H9 (cell line): ENCODE results near the gene F10. TPM values are rescaled to one million over a fixed set of nuclear protein-coding genes. Genes with fewer than 3 reads are reported as not detected.
A peak's percentile ranks its signal among the peaks of the same experiment; 100 is the strongest.

Experiments
- DNase-seq: peaks from one replicate; pipeline ENCODE4 v3.0.0-alpha.2; 2017
- H2AFZ ChIP-seq: one replicate; pipeline ENCODE4 v1.6.1; 2013; ENCODE audit warnings: mild to moderate bottlenecking, low read length, control low read depth, moderate library complexity
- H2AK5ac ChIP-seq: 2 replicates; pipeline ENCODE4 v1.6.1; 2013; ENCODE audit warnings: low read length, control low read depth, mixed read lengths; ENCODE audit not compliant: insufficient read length
- H2BK120ac ChIP-seq: one replicate; pipeline ENCODE4 v1.6.1; 2013; ENCODE audit warnings: low read depth, mild to moderate bottlenecking, low read length, control low read depth, inconsistent platforms; ENCODE audit not compliant: poor library complexity, severe bottlenecking
- H2BK12ac ChIP-seq: 2 replicates; pipeline ENCODE4 v1.6.1; 2013; ENCODE audit warnings: low read length, control low read depth, mixed read lengths, low read depth; ENCODE audit not compliant: insufficient read length
- H2BK15ac ChIP-seq: 2 replicates; pipeline ENCODE4 v1.6.1; 2013; ENCODE audit warnings: low read depth, low read length, control low read depth
- H2BK20ac ChIP-seq: one replicate; pipeline ENCODE4 v1.6.1; 2013; ENCODE audit warnings: low read depth, mild to moderate bottlenecking, low read length, control low read depth, inconsistent platforms; ENCODE audit not compliant: poor library complexity, severe bottlenecking
- H2BK5ac ChIP-seq: 2 replicates; pipeline ENCODE4 v1.6.1; 2013; ENCODE audit warnings: low read length, control low read depth, mixed read lengths; ENCODE audit not compliant: insufficient read length
- H3K14ac ChIP-seq: 2 replicates; pipeline ENCODE4 v1.6.1; 2013; ENCODE audit warnings: low read length, control low read depth; ENCODE audit not compliant: insufficient read depth
- H3K18ac ChIP-seq: 2 replicates; pipeline ENCODE4 v1.6.1; 2013; ENCODE audit warnings: low read depth, mild to moderate bottlenecking, mixed read lengths, low read length, control low read depth; ENCODE audit not compliant: insufficient read length
- H3K23ac ChIP-seq: 2 replicates; pipeline ENCODE4 v1.6.1; 2013; ENCODE audit warnings: low read length, control low read depth, mixed read lengths, low read depth; ENCODE audit not compliant: insufficient read length
- H3K23me2 ChIP-seq: 2 replicates; pipeline ENCODE4 v1.6.1; 2013; ENCODE audit warnings: low read depth, mild to moderate bottlenecking, mixed read lengths, low read length, control low read depth; ENCODE audit not compliant: insufficient read length, poor library complexity, severe bottlenecking
- H3K27ac ChIP-seq: 2 replicates; pipeline ENCODE4 v1.5.1; 2013; ENCODE audit warnings: low read length, control low read depth, mixed read lengths, low read depth; ENCODE audit not compliant: insufficient read length
- H3K27me3 ChIP-seq: 2 replicates; pipeline ENCODE4 v1.6.1; 2013; ENCODE audit warnings: low read length, control low read depth, inconsistent platforms; ENCODE audit not compliant: insufficient read depth
- H3K4ac ChIP-seq: 2 replicates; pipeline ENCODE4 v1.6.1; 2013; ENCODE audit warnings: low read depth, mild to moderate bottlenecking, control low read depth, inconsistent platforms, low read length, moderate library complexity
- H3K4me1 ChIP-seq: 2 replicates; pipeline ENCODE4 v1.6.1; 2013; ENCODE audit warnings: low read length, control low read depth, inconsistent platforms; ENCODE audit not compliant: insufficient read depth
- H3K4me2 ChIP-seq: 2 replicates; pipeline ENCODE4 v1.6.1; 2013; ENCODE audit warnings: low read length, control low read depth, mixed read lengths; ENCODE audit not compliant: insufficient read length, insufficient read depth
- H3K56ac ChIP-seq: 2 replicates; pipeline ENCODE4 v1.6.1; 2013; ENCODE audit warnings: low read depth, mild to moderate bottlenecking, mixed read lengths, low read length, control low read depth; ENCODE audit not compliant: insufficient read length
- H3K79me1 ChIP-seq: 2 replicates; pipeline ENCODE4 v1.6.1; 2013; ENCODE audit warnings: low read depth, mild to moderate bottlenecking, moderate library complexity, low read length, control low read depth, inconsistent platforms; ENCODE audit not compliant: insufficient read depth, poor library complexity, severe bottlenecking
- H3K79me2 ChIP-seq: 2 replicates; pipeline ENCODE4 v1.6.1; 2013; ENCODE audit warnings: low read length, control low read depth, inconsistent platforms; ENCODE audit not compliant: insufficient read depth
- H3K9ac ChIP-seq: 2 replicates; pipeline ENCODE4 v1.6.1; 2013; ENCODE audit warnings: low read length, control low read depth, mixed read lengths; ENCODE audit not compliant: insufficient read length; ENCODE audit errors: extremely low read depth
- H3K9me3 ChIP-seq: one replicate; pipeline ENCODE4 v1.6.1; 2013; ENCODE audit warnings: low read depth, low read length, inconsistent platforms; ENCODE audit not compliant: control insufficient read depth
- H3T11ph ChIP-seq: one replicate; pipeline ENCODE4 v1.6.1; 2013; ENCODE audit warnings: mild to moderate bottlenecking, low read length, control low read depth, inconsistent platforms
- H4K20me1 ChIP-seq: one replicate; pipeline ENCODE4 v1.6.1; 2013; ENCODE audit not compliant: control insufficient read depth, insufficient read length, insufficient read depth
- H4K5ac ChIP-seq: 2 replicates; pipeline ENCODE4 v1.6.1; 2013; ENCODE audit warnings: low read depth, mild to moderate bottlenecking, mixed read lengths, low read length, control low read depth; ENCODE audit not compliant: insufficient read length
- H4K8ac ChIP-seq: replicated peaks from 2 replicates; pipeline ENCODE4 v1.6.1; 2013; ENCODE audit warnings: low read length, control low read depth, mixed read lengths, low read depth; ENCODE audit not compliant: insufficient read length
- H4K91ac ChIP-seq: 2 replicates; pipeline ENCODE4 v1.6.1; 2013; ENCODE audit warnings: low read depth, mild to moderate bottlenecking, moderate library complexity, mixed read lengths, low read length, control low read depth; ENCODE audit not compliant: insufficient read length
- H3K27ac Mint-ChIP-seq, 3 experiments: 2 replicates in 2 of 3; 3 replicates in 1 of 3; pipeline ENCODE4 v1.8.0; 2020 to 2021; ENCODE audit warnings: mixed read lengths in 3 of 3, mild to moderate bottlenecking in 1 of 3, moderate library complexity in 1 of 3
- H3K27me3 Mint-ChIP-seq: 2 replicates; pipeline ENCODE4 v1.8.0; 2021; ENCODE audit warnings: low read depth, mild to moderate bottlenecking, moderate library complexity, mixed read lengths
- H3K36me3 Mint-ChIP-seq, 3 experiments: 2 replicates in 2 of 3; 3 replicates in 1 of 3; pipeline ENCODE4 v1.8.0; 2020 to 2021; ENCODE audit warnings: low read depth in 3 of 3, mixed read lengths in 3 of 3; ENCODE audit not compliant: insufficient read depth in 1 of 3
- H3K4me1 Mint-ChIP-seq, 2 experiments: 2 replicates each; pipeline ENCODE4 v1.8.0; 2020; ENCODE audit warnings: mixed read lengths in 2 of 2
- H3K4me3 Mint-ChIP-seq, 2 experiments: 2 replicates in 1 of 2; 3 replicates in 1 of 2; pipeline ENCODE4 v1.8.0; 2020 to 2021; ENCODE audit warnings: mild to moderate bottlenecking in 2 of 2, mixed read lengths in 2 of 2, moderate library complexity in 1 of 2
- H3K9me3 Mint-ChIP-seq, 2 experiments: 2 replicates in 1 of 2; 3 replicates in 1 of 2; pipeline ENCODE4 v1.8.0; 2020; ENCODE audit warnings: mild to moderate bottlenecking in 2 of 2, mixed read lengths in 2 of 2, moderate library complexity in 1 of 2
- WGBS: extraction: QIAGEN DNeasy Blood & Tissue Kit; methylation state at CpG from one replicate; pipeline ENCODE4 v1.1.7; 2013; ENCODE audit warnings: missing lambda C conversion rate, low lambda C conversion rate, mixed read lengths; ENCODE audit not compliant: insufficient read length; ENCODE audit errors: extremely low coverage; 5-methylcytosine and 5-hydroxymethylcytosine counted together
- total RNA-seq: library from RNA; stranded (reverse); gene quantifications from 2 replicates; pipeline ENCODE4 v1.2.1, GENCODE V29; 2021
- TF ChIP-seq, protein P1 (sequence below): fragments of 200-600 bp; sonication (generic); conservative IDR thresholded peaks from 3 replicates; pipeline ENCODE4 v1.8.0; 2021; ENCODE audit warnings: antibody characterized with exemption, mild to moderate bottlenecking

Gene F10
- total RNA-seq, 1 experiment from 2014 or later: 1.7 TPM

DNA sequence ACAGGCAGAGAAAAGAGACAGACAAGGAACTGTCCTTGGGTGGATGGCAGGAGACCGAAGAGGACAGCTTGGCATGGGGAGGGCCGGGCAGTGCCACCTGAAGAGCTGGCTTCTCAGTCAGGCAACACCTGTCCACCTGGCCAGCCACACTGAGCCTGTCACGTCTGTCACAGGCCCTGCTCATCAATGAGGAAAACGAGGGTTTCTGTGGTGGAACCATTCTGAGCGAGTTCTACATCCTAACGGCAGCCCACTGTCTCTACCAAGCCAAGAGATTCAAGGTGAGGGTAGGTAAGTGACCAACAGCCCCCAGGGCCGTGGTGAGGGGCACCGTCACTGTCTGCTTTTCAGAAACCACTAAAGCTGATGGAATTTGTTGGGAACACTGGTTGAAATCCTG, 24.6 kb downstream of the F10 start:
- Histone ChIP-seq H3K18ac (no peak overlapping the region), H2BK120ac (no peak overlapping the region), H3K4me2 (no peak overlapping the region), H3K23ac (no peak overlapping the region), H3K79me1 (no peaks in the 10 kb centered on the region), H3K9ac (no peak overlapping the region), H3K56ac (no peak overlapping the region), H3K27ac (no peak overlapping the region), H2AFZ (no peak overlapping the region), H3T11ph (no peak overlapping the region), H4K20me1 (no peaks in the 10 kb centered on the region), H2BK12ac (no peak overlapping the region), H3K4me1 (no peaks in the 10 kb centered on the region), H2BK20ac (no peak overlapping the region), H4K8ac (no peak overlapping the region), H3K23me2 (no peaks in the 10 kb centered on the region), H3K9me3 (no peaks in the 10 kb centered on the region), H4K91ac (no peak overlapping the region), H2AK5ac (no peak overlapping the region), H2BK15ac (no peak overlapping the region), H3K14ac (no peak overlapping the region), H3K4ac (no peak overlapping the region), H4K5ac (no peak overlapping the region), H3K79me2 (no peaks in the 10 kb centered on the region), H3K27me3 (no peaks in the 10 kb centered on the region; the same call in 1 of the 2 replicates), H2BK5ac (no peak overlapping the region)
- Mint-ChIP-seq H3K9me3 (no peaks in the 10 kb centered on the region; a peak in 1 of 5 replicates), H3K27me3 (peaks cover 18% of the 10 kb centered on the region), H3K36me3 (no peaks in the 10 kb centered on the region; a peak in 2 of 7 replicates), H3K27ac (no peak overlapping the region), H3K4me1 (peaks cover 4 to 17% of the 10 kb centered on the region in 2 experiments; a peak in 3 of 4 replicates), H3K4me3 (no peak overlapping the region)
- no CpG with 5 or more reads among the region's 8 CpGs for WGBS
- peak; percentile 17 for DNase-seq
- TF ChIP-seq, protein P1, sequence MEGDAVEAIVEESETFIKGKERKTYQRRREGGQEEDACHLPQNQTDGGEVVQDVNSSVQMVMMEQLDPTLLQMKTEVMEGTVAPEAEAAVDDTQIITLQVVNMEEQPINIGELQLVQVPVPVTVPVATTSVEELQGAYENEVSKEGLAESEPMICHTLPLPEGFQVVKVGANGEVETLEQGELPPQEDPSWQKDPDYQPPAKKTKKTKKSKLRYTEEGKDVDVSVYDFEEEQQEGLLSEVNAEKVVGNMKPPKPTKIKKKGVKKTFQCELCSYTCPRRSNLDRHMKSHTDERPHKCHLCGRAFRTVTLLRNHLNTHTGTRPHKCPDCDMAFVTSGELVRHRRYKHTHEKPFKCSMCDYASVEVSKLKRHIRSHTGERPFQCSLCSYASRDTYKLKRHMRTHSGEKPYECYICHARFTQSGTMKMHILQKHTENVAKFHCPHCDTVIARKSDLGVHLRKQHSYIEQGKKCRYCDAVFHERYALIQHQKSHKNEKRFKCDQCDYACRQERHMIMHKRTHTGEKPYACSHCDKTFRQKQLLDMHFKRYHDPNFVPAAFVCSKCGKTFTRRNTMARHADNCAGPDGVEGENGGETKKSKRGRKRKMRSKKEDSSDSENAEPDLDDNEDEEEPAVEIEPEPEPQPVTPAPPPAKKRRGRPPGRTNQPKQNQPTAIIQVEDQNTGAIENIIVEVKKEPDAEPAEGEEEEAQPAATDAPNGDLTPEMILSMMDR: no peak
